ENCODE data around the gene SUSD5.

DNA sequence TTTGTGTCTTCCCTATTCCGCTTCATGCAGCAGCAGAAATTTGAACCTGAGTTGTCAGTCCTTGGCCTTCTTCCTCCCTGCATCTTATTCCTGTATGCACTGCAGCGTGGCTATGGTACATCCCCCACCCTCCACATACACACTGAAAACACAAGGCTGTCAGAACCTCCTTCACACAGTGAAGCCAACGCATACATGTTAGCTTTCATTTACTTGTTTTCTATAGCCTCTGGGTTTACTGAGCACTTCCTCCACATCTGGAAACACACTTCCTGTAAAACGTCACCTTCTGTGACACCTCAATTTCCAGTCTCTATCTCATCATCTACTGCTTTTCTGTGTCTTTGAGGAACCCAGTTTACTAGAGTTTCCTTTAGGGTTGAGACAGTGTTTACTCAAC lies 47.0 kb downstream of the SUSD5 start:
- TF ChIP-seq CTCF (IDR thresholded peaks at IDR 0.05): no peak
- TF ChIP-seq POLR2A (IDR thresholded peaks at IDR 0.05): no peak
